HFFc6 (cell line): ENCODE results near the gene POGLUT2. TPM values are rescaled to one million over a fixed set of nuclear protein-coding genes. Genes with fewer than 3 reads are reported as not detected.
A peak's percentile ranks its signal among the peaks of the same experiment; 100 is the strongest.

Experiments used
- DNase-seq: peaks from one replicate; pipeline ENCODE4 v3.0.0-alpha.2; 2018
- H3K27ac Mint-ChIP-seq: 2 replicates; pipeline ENCODE4 v1.8.0; 2020; ENCODE audit warnings: mild to moderate bottlenecking, mixed read lengths
- H3K27me3 Mint-ChIP-seq: 2 replicates; pipeline ENCODE4 v1.8.0; 2021; ENCODE audit warnings: mild to moderate bottlenecking, moderate library complexity, mixed read lengths; ENCODE audit not compliant: insufficient read depth
- H3K36me3 Mint-ChIP-seq: 2 replicates; pipeline ENCODE4 v1.8.0; 2021; ENCODE audit warnings: low read depth, mixed read lengths
- H3K4me1 Mint-ChIP-seq: 2 replicates; pipeline ENCODE4 v1.8.0; 2020; ENCODE audit warnings: low read depth, mixed read lengths
- H3K4me3 Mint-ChIP-seq: 2 replicates; pipeline ENCODE4 v1.8.0; 2020; ENCODE audit warnings: mild to moderate bottlenecking, moderate library complexity, mixed read lengths
- H3K9me3 Mint-ChIP-seq: 2 replicates; pipeline ENCODE4 v1.8.0; 2020; ENCODE audit warnings: mild to moderate bottlenecking, mixed read lengths
- CTCF ChIP-seq: fragments of 200-600 bp; sonication (generic); IDR thresholded peaks from 2 replicates; pipeline ENCODE4 v1.5.0; 2021; ENCODE audit warnings: antibody characterized with exemption, mild to moderate bottlenecking
- total RNA-seq, 6 experiments: library from RNA; stranded (reverse); fragmentation: NEBNext Ultra II Directional; extraction: Animal tissue kit (Norgen Biotek cat#: 25700); gene quantifications; 2 replicates in 1 of 6; 3 replicates in 5 of 6; pipeline ENCODE4 v1.2.3, GENCODE V29; 2021

Gene POGLUT2
- total RNA-seq, 6 experiments from 2014 or later = 12.0 to 26.8 (median 13.8) TPM

GRCh38 chr13:102776271-102776670 is 22.5 kb downstream of the POGLUT2 start:
- H3K27ac Mint-ChIP-seq = no peak overlapping the region
- H3K9me3 Mint-ChIP-seq = peaks cover 7% of the 10 kb centered on the region
- H3K36me3 Mint-ChIP-seq = peaks cover 21% of the 10 kb centered on the region
- TF ChIP-seq CTCF = no peak
- no peaks in the 10 kb centered on the region for H3K27me3 Mint-ChIP-seq
- H3K4me1 Mint-ChIP-seq = peaks cover 40% of the 10 kb centered on the region
- DNase-seq = no peak
- no peak overlapping the region; the same call in 1 of the 2 replicates for H3K4me3 Mint-ChIP-seq

DNA sequence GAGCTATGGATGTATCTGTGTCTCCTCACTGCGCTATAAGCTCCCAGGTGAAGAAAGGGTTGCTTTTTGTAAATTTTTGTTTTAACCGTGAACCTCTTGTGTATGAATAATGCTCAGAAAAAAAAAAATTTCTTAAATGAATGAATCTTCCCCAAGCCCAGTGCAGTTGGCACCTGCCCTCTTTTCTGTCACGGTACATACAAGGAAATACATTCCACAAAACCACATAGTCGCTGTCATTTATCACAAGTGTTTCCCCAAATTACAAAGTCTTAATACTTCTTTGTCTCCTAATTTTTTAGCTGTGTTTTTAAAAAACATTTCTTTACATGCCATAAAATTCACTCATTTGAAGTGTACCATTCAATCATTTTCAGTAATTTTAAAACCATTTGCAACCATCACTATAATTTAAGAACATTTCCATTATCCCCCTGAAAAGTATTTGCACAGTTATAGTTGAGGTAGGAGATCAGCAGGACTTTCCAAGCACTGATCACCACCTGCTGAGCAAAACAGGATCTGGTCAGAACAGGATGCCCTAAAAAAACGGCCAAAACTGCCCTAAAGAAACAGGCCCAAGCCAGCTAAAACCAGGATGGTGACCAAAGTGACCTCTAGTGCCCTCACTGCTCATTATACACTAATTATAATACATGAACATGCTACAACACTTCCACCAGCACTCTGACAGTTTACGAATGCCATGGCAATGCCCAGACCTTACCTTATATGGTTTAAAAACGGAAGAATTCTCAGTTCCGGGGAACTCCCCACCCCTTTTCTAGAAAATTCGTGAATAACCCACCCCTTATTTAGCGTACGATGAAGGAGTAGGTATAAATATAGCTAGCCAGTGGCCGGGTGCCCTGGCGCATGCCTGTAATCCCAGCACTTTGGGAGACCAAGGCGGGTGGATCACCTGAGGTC is 23.9 kb downstream of the POGLUT2 start:
- H3K9me3 Mint-ChIP-seq = no peaks in the 10 kb centered on the region
- peaks cover 13% of the 10 kb centered on the region for H3K36me3 Mint-ChIP-seq
- H3K4me1 Mint-ChIP-seq = peaks cover 52% of the 10 kb centered on the region
- peak overlapping the region; percentile 96 for H3K4me3 Mint-ChIP-seq
- H3K27ac Mint-ChIP-seq = peak overlapping the region; percentile 91
- DNase-seq = no peak
- no peak for TF ChIP-seq CTCF
- H3K27me3 Mint-ChIP-seq = no peaks in the 10 kb centered on the region

- Mint-ChIP-seq H3K4me1 (peaks cover 50% of the 10 kb centered on the region), H3K4me3 (peak overlapping the region; percentile 96), H3K27ac (peak overlapping the region; percentile 91), H3K36me3 (peaks cover 13% of the 10 kb centered on the region), H3K27me3 (no peaks in the 10 kb centered on the region), H3K9me3 (no peaks in the 10 kb centered on the region)
- DNase-seq = no peak
- no peak for TF ChIP-seq CTCF
Measured at GRCh38 chr13:102774214-102774568, 24.6 kb downstream of the POGLUT2 start.

- no peaks in the 10 kb centered on the region for H3K9me3 Mint-ChIP-seq
- peak within 1 kb of the TSS; percentile 96 for H3K4me3 Mint-ChIP-seq
- peak; percentile 73 for DNase-seq
- TF ChIP-seq CTCF = no peak
- peaks cover 50% of the 10 kb centered on the region for H3K4me1 Mint-ChIP-seq
- H3K27ac Mint-ChIP-seq = peak within 1 kb of the TSS; percentile 92
- H3K27me3 Mint-ChIP-seq = no peaks in the 10 kb centered on the region
- peaks cover 13% of the 10 kb centered on the region for H3K36me3 Mint-ChIP-seq
Measured at GRCh38 chr13:102773441-102774213, 25.1 kb downstream of the POGLUT2 start, which contains the start of gene TEX30. Gene TEX30 (minus strand): TSS chr13:102773786. CDS start chr13:102770026, 3,760 bp downstream.

DNA sequence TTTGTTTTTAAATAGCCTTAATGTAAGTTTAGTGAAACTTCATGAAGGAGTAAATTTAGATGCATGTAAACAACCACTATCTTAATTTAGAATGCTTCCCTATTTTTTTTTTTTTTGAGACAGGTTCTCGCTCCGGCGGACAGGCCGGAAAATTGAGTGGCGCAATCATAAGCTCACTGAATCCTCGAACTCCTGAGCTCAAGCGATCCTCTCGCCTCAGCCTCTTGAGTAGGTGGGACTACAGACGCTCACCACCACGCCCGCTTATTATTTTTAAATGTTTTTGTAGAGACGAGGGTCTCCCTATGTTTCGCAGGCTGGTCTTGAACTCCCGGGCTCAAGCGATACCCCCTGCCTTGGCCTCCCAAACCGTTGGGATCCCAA is 26.7 kb downstream of the POGLUT2 start:
- DNase-seq = no peak
- no peak overlapping the region; the same call in 1 of the 2 replicates for H3K27ac Mint-ChIP-seq
- no peaks in the 10 kb centered on the region for H3K9me3 Mint-ChIP-seq
- H3K27me3 Mint-ChIP-seq = no peaks in the 10 kb centered on the region
- peaks cover 13% of the 10 kb centered on the region for H3K36me3 Mint-ChIP-seq
- TF ChIP-seq CTCF = no peak
- H3K4me3 Mint-ChIP-seq = peak overlapping the region; percentile 4; the same call in 1 of the 2 replicates
- peaks cover 50% of the 10 kb centered on the region for H3K4me1 Mint-ChIP-seq
